ENCODE data around the gene DCP1A. TPM values are rescaled to one million over a fixed set of nuclear protein-coding genes. Genes with fewer than 3 reads are reported as not detected.
A peak's percentile ranks its signal among the peaks of the same experiment; 100 is the strongest.

The DCP1A gene
- total and polyA plus RNA-seq, 2 experiments from 2014 or later = 19.3 to 32.0 TPM

GRCh38 chr3:53354945-53355498 lies 7.7 kb upstream of the DCP1A start:
- Histone ChIP-seq H3F3A (replicated peaks; ENCODE audit: low read depth) (no peaks in the 10 kb centered on the region), H3K4me2 (no peak overlapping the region), H3K4me1 (ENCODE audit: insufficient read depth) (no peaks in the 10 kb centered on the region), H2AFZ (peak overlapping the region; percentile 80; the same call in 1 of the 2 replicates), H3K27ac (ENCODE audit: low read depth) (no peak overlapping the region), H3K9me2 (ENCODE audit: insufficient read depth) (no peaks in the 10 kb centered on the region), H3K79me2 (replicated peaks; ENCODE audit: insufficient read depth) (no peaks in the 10 kb centered on the region), H4K20me1 (replicated peaks; ENCODE audit: insufficient read depth) (no peaks in the 10 kb centered on the region), H3K36me3 (ENCODE audit: insufficient read depth) (no peaks in the 10 kb centered on the region), H3K4me3 (no peak overlapping the region), H3K27me3 (ENCODE audit: insufficient read depth) (no peaks in the 10 kb centered on the region)
- Mint-ChIP-seq H3K9me3 (no peaks in the 10 kb centered on the region; the same call in 2 of the 3 replicates), H3K27ac (no peak overlapping the region), H3K4me1 (peaks cover 2% of the 10 kb centered on the region; the same call in 2 of the 3 replicates), H3K4me3 (no peak overlapping the region), H3K36me3 (ENCODE audit: low read depth) (no peaks in the 10 kb centered on the region), H3K27me3 (ENCODE audit: insufficient read depth, low read depth, poor library complexity) (peaks cover 2% of the 10 kb centered on the region)
- no peak for ATAC-seq
- TF ChIP-seq EZH2 (IDR thresholded peaks at IDR 0.05; ENCODE audit: low read depth, unreplicated experiment) = no peak
- TF ChIP-seq CREB1 (CRISPR knock-in tag; IDR thresholded peaks at IDR 0.05; ENCODE audit: low read depth) = no peak
- no peak for TF ChIP-seq JUNB (IDR thresholded peaks at IDR 0.05; ENCODE audit: unreplicated experiment)
- no peak for TF ChIP-seq EZH2phosphoT487 (IDR thresholded peaks at IDR 0.05; ENCODE audit: unreplicated experiment)
- no peak for TF ChIP-seq NANOG (IDR thresholded peaks at IDR 0.05; ENCODE audit: borderline replicate concordance)
- TF ChIP-seq ZNF331 (CRISPR knock-in tag; IDR thresholded peaks at IDR 0.05; ENCODE audit: low read depth) = no peak
- no peak for TF ChIP-seq STAT1 (IDR thresholded peaks at IDR 0.05; ENCODE audit: unreplicated experiment)
- TF ChIP-seq POLR2AphosphoS5 (IDR thresholded peaks at IDR 0.05; ENCODE audit: low read depth) = no peak
- DNase-seq (ENCODE audit: low spot score) = no peak

- Mint-ChIP-seq H3K4me3 (no peak overlapping the region), H3K27ac (no peak overlapping the region), H3K9me3 (no peaks in the 10 kb centered on the region; the same call in 2 of the 3 replicates), H3K27me3 (ENCODE audit: insufficient read depth, low read depth, poor library complexity) (peaks cover 2% of the 10 kb centered on the region), H3K36me3 (ENCODE audit: low read depth) (no peaks in the 10 kb centered on the region), H3K4me1 (peaks cover 2% of the 10 kb centered on the region; the same call in 2 of the 3 replicates)
- H3K9me2 ChIP-seq (ENCODE audit: insufficient read depth) = no peaks in the 10 kb centered on the region
- H4K20me1 ChIP-seq (replicated peaks; ENCODE audit: insufficient read depth) = no peaks in the 10 kb centered on the region
- H3K4me1 ChIP-seq (ENCODE audit: insufficient read depth) = no peaks in the 10 kb centered on the region
- ATAC-seq = no peak
- H2AFZ ChIP-seq = no peak overlapping the region
- no peaks in the 10 kb centered on the region for H3K27me3 ChIP-seq (ENCODE audit: insufficient read depth)
- H3K79me2 ChIP-seq (replicated peaks; ENCODE audit: insufficient read depth) = no peaks in the 10 kb centered on the region
- no peaks in the 10 kb centered on the region for H3F3A ChIP-seq (replicated peaks; ENCODE audit: low read depth)
- H3K27ac ChIP-seq (ENCODE audit: low read depth) = no peak overlapping the region
- no peak for DNase-seq (ENCODE audit: low spot score)
- no peak overlapping the region for H3K4me2 ChIP-seq
- H3K36me3 ChIP-seq (ENCODE audit: insufficient read depth) = no peaks in the 10 kb centered on the region
- no peak overlapping the region for H3K4me3 ChIP-seq
- TF ChIP-seq ZNF114 (CRISPR knock-in tag; IDR thresholded peaks at IDR 0.05) (no peak), CREB1 (CRISPR knock-in tag; IDR thresholded peaks at IDR 0.05; ENCODE audit: low read depth) (no peak), STAT1 (IDR thresholded peaks at IDR 0.05; ENCODE audit: unreplicated experiment) (no peak), JUNB (IDR thresholded peaks at IDR 0.05; ENCODE audit: unreplicated experiment) (no peak), POLR2AphosphoS5 (IDR thresholded peaks at IDR 0.05; ENCODE audit: low read depth) (no peak), ZNF462 (CRISPR knock-in tag; IDR thresholded peaks at IDR 0.05) (no peak), REST (IDR thresholded peaks at IDR 0.05; ENCODE audit: unreplicated experiment) (no peak), NANOG (IDR thresholded peaks at IDR 0.05; ENCODE audit: borderline replicate concordance) (no peak)
Measured at GRCh38 chr3:53353202-53353601, 5.9 kb upstream of the DCP1A start.

Measured in GM23338 (cell line).